WTC11 (cell line): ENCODE measurements around the gene SPATA9. TPM values are rescaled to one million over a fixed set of nuclear protein-coding genes. Genes with fewer than 3 reads are reported as not detected.

ENCODE experiments used
- ATAC-seq: fragments of 200-7000 bp; cut with Tn5 transposase; 2 replicates; pipeline ENCODE4 v1.10.0; 2021; ENCODE audit warnings: mild to moderate bottlenecking, moderate library complexity
- CTCF ChIA-PET: fragments of 300-600 bp; sonication (Branson Sonifier 250); formaldehyde crosslinking; loops from one replicate; lab custom pipeline; 2021; ENCODE audit warnings: antibody characterized with exemption; lab: Charles Lee
- POLR2A ChIA-PET: fragments of 350-600 bp; sonication (Branson Sonifier 250); formaldehyde crosslinking; loops from one replicate; lab custom pipeline; 2021; ENCODE audit warnings: antibody characterized with exemption; lab: Charles Lee
- DNase-seq: peaks from one replicate; pipeline ENCODE4 v3.0.0; 2021; ENCODE audit warnings: low spot score
- H3K27ac Mint-ChIP-seq: 2 replicates; pipeline ENCODE4 v1.8.0; 2021; ENCODE audit warnings: mixed read lengths
- H3K27me3 Mint-ChIP-seq: 2 replicates; pipeline ENCODE4 v1.8.0; 2021; ENCODE audit warnings: low read depth, mild to moderate bottlenecking, moderate library complexity, mixed read lengths
- H3K36me3 Mint-ChIP-seq: 2 replicates; pipeline ENCODE4 v1.8.0; 2021; ENCODE audit warnings: mixed read lengths
- H3K4me1 Mint-ChIP-seq: 2 replicates; pipeline ENCODE4 v1.8.0; 2022; ENCODE audit warnings: mixed read lengths
- H3K4me3 Mint-ChIP-seq: 2 replicates; pipeline ENCODE4 v1.8.0; 2021; ENCODE audit warnings: mild to moderate bottlenecking, moderate library complexity, mixed read lengths
- H3K9me3 Mint-ChIP-seq: 2 replicates; pipeline ENCODE4 v1.8.0; 2021; ENCODE audit warnings: mixed read lengths
- FOXJ3 ChIP-seq: sonication (generic); formaldehyde crosslinking; IDR thresholded peaks from 2 replicates; pipeline ENCODE4 v1.9.0; 2021; ENCODE audit warnings: missing genetic modification reagents, mild to moderate bottlenecking, borderline replicate concordance
- GABPB1 ChIP-seq: sonication (generic); formaldehyde crosslinking; IDR thresholded peaks from 2 replicates; pipeline ENCODE4 v1.8.1; 2023; ENCODE audit warnings: mild to moderate bottlenecking, missing genetic modification reagents
- JAZF1 ChIP-seq: fragments of 250-450 bp; sonication (Bioruptor Pico); IDR thresholded peaks from 2 replicates; pipeline ENCODE4 v1.9.0; 2021; ENCODE audit warnings: moderate library complexity, mild to moderate bottlenecking, inconsistent platforms
- NFE2L1 ChIP-seq: sonication (generic); formaldehyde crosslinking; IDR thresholded peaks from 2 replicates; pipeline ENCODE4 v1.8.1; 2023; ENCODE audit warnings: missing genetic modification reagents
- NFYB ChIP-seq: sonication (generic); formaldehyde crosslinking; conservative IDR thresholded peaks from 2 replicates; pipeline ENCODE4 v1.8.0; 2022; ENCODE audit warnings: low read depth, missing genetic modification reagents
- NR1H2 ChIP-seq: sonication (generic); formaldehyde crosslinking; IDR thresholded peaks from 2 replicates; pipeline ENCODE4 v1.9.0; 2021; ENCODE audit warnings: mild to moderate bottlenecking, moderate library complexity, missing genetic modification reagents
- SMAD4 ChIP-seq: sonication (generic); formaldehyde crosslinking; IDR thresholded peaks from 2 replicates; pipeline ENCODE4 v1.8.0; 2022; ENCODE audit warnings: mild to moderate bottlenecking, missing genetic modification reagents
- ZNF219 ChIP-seq: sonication (generic); formaldehyde crosslinking; IDR thresholded peaks from 2 replicates; pipeline ENCODE4 v1.8.0; 2023; ENCODE audit warnings: missing genetic modification reagents, mild to moderate bottlenecking, borderline replicate concordance
- total RNA-seq: library from RNA; stranded (reverse); gene quantifications from 3 replicates; pipeline ENCODE4 v1.2.3, GENCODE V29; 2021
- TF ChIP-seq, protein P1 (sequence below): sonication (generic); formaldehyde crosslinking; IDR thresholded peaks from 2 replicates; pipeline ENCODE4 v1.8.1; 2023; ENCODE audit warnings: mild to moderate bottlenecking, missing genetic modification reagents, moderate library complexity
- TF ChIP-seq, protein P2 (sequence below): fragments of 250-450 bp; sonication (Bioruptor Pico); IDR thresholded peaks from 2 replicates; pipeline ENCODE4 v1.9.0; 2021; ENCODE audit warnings: mild to moderate bottlenecking, borderline replicate concordance
- TF ChIP-seq, protein P3 (sequence below): sonication (generic); formaldehyde crosslinking; IDR thresholded peaks from 2 replicates; pipeline ENCODE4 v1.8.0; 2022; ENCODE audit warnings: mild to moderate bottlenecking, missing genetic modification reagents
- TF ChIP-seq, protein P4 (sequence below): sonication (generic); formaldehyde crosslinking; IDR thresholded peaks from 2 replicates; pipeline ENCODE4 v1.8.1; 2022; ENCODE audit warnings: low read depth, missing genetic modification reagents, borderline replicate concordance
- TF ChIP-seq, protein P5 (sequence below): sonication (generic); formaldehyde crosslinking; IDR thresholded peaks from 2 replicates; pipeline ENCODE4 v1.8.1; 2023; ENCODE audit warnings: mild to moderate bottlenecking, missing genetic modification reagents, borderline replicate concordance
- TF ChIP-seq, protein P6 (sequence below): sonication (generic); formaldehyde crosslinking; IDR thresholded peaks from 2 replicates; pipeline ENCODE4 v1.8.0; 2023; ENCODE audit warnings: missing genetic modification reagents, mild to moderate bottlenecking, borderline replicate concordance

SPATA9 gene
- total RNA-seq, 1 experiment from 2014 or later = not detected

DNA sequence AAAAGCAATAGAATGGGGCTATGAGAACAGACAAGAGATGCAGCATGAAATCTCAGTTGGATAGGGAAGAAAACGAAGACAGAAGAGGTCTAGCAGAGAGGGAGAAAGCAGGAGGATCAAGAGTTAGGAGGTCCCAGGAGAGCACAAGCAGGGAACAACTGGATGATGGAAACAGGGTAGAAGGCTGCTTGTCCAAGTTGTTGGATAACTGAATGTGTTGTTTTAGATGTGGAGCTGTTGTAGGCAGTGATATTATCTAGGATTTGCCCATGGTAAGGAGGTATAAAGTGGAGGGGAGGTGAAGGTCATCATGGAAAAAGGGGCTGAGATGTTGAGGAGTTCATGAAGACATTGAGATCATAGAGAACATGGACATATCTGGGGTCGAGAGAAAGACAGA is 35.9 kb upstream of the SPATA9 start:
- Mint-ChIP-seq H3K27ac (no peak overlapping the region), H3K4me3 (no peak overlapping the region), H3K9me3 (no peaks in the 10 kb centered on the region), H3K27me3 (no peaks in the 10 kb centered on the region), H3K36me3 (no peaks in the 10 kb centered on the region), H3K4me1 (peaks cover 3% of the 10 kb centered on the region; the same call in 1 of the 2 replicates)
- DNase-seq (no peak), ATAC-seq (no peak)
- TF ChIP-seq, protein P1, sequence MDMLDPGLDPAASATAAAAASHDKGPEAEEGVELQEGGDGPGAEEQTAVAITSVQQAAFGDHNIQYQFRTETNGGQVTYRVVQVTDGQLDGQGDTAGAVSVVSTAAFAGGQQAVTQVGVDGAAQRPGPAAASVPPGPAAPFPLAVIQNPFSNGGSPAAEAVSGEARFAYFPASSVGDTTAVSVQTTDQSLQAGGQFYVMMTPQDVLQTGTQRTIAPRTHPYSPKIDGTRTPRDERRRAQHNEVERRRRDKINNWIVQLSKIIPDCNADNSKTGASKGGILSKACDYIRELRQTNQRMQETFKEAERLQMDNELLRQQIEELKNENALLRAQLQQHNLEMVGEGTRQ (CRISPR knock-in tag) = no peak
- TF ChIP-seq GABPB1 (CRISPR knock-in tag) (no peak), NFYB (CRISPR knock-in tag) (no peak), JAZF1 (no peak), ZNF219 (CRISPR knock-in tag) (no peak), SMAD4 (CRISPR knock-in tag) (no peak), FOXJ3 (no peak), NR1H2 (CRISPR knock-in tag) (no peak), NFE2L1 (no peak)
- TF ChIP-seq, protein P2, sequence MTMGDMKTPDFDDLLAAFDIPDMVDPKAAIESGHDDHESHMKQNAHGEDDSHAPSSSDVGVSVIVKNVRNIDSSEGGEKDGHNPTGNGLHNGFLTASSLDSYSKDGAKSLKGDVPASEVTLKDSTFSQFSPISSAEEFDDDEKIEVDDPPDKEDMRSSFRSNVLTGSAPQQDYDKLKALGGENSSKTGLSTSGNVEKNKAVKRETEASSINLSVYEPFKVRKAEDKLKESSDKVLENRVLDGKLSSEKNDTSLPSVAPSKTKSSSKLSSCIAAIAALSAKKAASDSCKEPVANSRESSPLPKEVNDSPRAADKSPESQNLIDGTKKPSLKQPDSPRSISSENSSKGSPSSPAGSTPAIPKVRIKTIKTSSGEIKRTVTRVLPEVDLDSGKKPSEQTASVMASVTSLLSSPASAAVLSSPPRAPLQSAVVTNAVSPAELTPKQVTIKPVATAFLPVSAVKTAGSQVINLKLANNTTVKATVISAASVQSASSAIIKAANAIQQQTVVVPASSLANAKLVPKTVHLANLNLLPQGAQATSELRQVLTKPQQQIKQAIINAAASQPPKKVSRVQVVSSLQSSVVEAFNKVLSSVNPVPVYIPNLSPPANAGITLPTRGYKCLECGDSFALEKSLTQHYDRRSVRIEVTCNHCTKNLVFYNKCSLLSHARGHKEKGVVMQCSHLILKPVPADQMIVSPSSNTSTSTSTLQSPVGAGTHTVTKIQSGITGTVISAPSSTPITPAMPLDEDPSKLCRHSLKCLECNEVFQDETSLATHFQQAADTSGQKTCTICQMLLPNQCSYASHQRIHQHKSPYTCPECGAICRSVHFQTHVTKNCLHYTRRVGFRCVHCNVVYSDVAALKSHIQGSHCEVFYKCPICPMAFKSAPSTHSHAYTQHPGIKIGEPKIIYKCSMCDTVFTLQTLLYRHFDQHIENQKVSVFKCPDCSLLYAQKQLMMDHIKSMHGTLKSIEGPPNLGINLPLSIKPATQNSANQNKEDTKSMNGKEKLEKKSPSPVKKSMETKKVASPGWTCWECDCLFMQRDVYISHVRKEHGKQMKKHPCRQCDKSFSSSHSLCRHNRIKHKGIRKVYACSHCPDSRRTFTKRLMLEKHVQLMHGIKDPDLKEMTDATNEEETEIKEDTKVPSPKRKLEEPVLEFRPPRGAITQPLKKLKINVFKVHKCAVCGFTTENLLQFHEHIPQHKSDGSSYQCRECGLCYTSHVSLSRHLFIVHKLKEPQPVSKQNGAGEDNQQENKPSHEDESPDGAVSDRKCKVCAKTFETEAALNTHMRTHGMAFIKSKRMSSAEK (CRISPR knock-in tag) = no peak
- TF ChIP-seq, protein P3, sequence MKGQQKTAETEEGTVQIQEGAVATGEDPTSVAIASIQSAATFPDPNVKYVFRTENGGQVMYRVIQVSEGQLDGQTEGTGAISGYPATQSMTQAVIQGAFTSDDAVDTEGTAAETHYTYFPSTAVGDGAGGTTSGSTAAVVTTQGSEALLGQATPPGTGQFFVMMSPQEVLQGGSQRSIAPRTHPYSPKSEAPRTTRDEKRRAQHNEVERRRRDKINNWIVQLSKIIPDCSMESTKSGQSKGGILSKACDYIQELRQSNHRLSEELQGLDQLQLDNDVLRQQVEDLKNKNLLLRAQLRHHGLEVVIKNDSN (CRISPR knock-in tag) = no peak
- TF ChIP-seq, protein P4, sequence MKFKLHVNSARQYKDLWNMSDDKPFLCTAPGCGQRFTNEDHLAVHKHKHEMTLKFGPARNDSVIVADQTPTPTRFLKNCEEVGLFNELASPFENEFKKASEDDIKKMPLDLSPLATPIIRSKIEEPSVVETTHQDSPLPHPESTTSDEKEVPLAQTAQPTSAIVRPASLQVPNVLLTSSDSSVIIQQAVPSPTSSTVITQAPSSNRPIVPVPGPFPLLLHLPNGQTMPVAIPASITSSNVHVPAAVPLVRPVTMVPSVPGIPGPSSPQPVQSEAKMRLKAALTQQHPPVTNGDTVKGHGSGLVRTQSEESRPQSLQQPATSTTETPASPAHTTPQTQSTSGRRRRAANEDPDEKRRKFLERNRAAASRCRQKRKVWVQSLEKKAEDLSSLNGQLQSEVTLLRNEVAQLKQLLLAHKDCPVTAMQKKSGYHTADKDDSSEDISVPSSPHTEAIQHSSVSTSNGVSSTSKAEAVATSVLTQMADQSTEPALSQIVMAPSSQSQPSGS (CRISPR knock-in tag) = no peak
- TF ChIP-seq, protein P5, sequence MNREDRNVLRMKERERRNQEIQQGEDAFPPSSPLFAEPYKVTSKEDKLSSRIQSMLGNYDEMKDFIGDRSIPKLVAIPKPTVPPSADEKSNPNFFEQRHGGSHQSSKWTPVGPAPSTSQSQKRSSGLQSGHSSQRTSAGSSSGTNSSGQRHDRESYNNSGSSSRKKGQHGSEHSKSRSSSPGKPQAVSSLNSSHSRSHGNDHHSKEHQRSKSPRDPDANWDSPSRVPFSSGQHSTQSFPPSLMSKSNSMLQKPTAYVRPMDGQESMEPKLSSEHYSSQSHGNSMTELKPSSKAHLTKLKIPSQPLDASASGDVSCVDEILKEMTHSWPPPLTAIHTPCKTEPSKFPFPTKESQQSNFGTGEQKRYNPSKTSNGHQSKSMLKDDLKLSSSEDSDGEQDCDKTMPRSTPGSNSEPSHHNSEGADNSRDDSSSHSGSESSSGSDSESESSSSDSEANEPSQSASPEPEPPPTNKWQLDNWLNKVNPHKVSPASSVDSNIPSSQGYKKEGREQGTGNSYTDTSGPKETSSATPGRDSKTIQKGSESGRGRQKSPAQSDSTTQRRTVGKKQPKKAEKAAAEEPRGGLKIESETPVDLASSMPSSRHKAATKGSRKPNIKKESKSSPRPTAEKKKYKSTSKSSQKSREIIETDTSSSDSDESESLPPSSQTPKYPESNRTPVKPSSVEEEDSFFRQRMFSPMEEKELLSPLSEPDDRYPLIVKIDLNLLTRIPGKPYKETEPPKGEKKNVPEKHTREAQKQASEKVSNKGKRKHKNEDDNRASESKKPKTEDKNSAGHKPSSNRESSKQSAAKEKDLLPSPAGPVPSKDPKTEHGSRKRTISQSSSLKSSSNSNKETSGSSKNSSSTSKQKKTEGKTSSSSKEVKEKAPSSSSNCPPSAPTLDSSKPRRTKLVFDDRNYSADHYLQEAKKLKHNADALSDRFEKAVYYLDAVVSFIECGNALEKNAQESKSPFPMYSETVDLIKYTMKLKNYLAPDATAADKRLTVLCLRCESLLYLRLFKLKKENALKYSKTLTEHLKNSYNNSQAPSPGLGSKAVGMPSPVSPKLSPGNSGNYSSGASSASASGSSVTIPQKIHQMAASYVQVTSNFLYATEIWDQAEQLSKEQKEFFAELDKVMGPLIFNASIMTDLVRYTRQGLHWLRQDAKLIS (CRISPR knock-in tag) = no peak
- TF ChIP-seq, protein P6, sequence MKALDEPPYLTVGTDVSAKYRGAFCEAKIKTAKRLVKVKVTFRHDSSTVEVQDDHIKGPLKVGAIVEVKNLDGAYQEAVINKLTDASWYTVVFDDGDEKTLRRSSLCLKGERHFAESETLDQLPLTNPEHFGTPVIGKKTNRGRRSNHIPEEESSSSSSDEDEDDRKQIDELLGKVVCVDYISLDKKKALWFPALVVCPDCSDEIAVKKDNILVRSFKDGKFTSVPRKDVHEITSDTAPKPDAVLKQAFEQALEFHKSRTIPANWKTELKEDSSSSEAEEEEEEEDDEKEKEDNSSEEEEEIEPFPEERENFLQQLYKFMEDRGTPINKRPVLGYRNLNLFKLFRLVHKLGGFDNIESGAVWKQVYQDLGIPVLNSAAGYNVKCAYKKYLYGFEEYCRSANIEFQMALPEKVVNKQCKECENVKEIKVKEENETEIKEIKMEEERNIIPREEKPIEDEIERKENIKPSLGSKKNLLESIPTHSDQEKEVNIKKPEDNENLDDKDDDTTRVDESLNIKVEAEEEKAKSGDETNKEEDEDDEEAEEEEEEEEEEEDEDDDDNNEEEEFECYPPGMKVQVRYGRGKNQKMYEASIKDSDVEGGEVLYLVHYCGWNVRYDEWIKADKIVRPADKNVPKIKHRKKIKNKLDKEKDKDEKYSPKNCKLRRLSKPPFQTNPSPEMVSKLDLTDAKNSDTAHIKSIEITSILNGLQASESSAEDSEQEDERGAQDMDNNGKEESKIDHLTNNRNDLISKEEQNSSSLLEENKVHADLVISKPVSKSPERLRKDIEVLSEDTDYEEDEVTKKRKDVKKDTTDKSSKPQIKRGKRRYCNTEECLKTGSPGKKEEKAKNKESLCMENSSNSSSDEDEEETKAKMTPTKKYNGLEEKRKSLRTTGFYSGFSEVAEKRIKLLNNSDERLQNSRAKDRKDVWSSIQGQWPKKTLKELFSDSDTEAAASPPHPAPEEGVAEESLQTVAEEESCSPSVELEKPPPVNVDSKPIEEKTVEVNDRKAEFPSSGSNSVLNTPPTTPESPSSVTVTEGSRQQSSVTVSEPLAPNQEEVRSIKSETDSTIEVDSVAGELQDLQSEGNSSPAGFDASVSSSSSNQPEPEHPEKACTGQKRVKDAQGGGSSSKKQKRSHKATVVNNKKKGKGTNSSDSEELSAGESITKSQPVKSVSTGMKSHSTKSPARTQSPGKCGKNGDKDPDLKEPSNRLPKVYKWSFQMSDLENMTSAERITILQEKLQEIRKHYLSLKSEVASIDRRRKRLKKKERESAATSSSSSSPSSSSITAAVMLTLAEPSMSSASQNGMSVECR (CRISPR knock-in tag) = no peak
- POLR2A ChIA-PET = no interaction called here
- CTCF ChIA-PET = no interaction called here
